GM23338 (cell line): ENCODE measurements around the gene PTPN21. TPM values are rescaled to one million over a fixed set of nuclear protein-coding genes. Genes with fewer than 3 reads are reported as not detected.

Experiments
- ATAC-seq: fragments of 200-7000 bp; cut with Tn5 transposase; 3 replicates; pipeline ENCODE4 v1.9.1; 2020
- DNase-seq: peaks from one replicate; pipeline ENCODE4 v3.0.0-alpha.2; 2015; ENCODE audit warnings: low spot score
- H2AFZ ChIP-seq: fragments of 200-600 bp; sonication (generic); 2 replicates; pipeline ENCODE4 v1.8.0; 2016; ENCODE audit warnings: antibody characterized with exemption, mild to moderate bottlenecking, moderate library complexity
- H3F3A ChIP-seq: fragments of 200-600 bp; sonication (generic); replicated peaks from 2 replicates; pipeline ENCODE4 v1.8.0; 2017; ENCODE audit warnings: antibody characterized with exemption, mixed run types, low read depth
- H3K27ac ChIP-seq: fragments of 200-600 bp; sonication (generic); 2 replicates; pipeline ENCODE4 v1.6.1; 2016; ENCODE audit warnings: low read depth
- H3K27me3 ChIP-seq: fragments of 200-600 bp; sonication (generic); 2 replicates; pipeline ENCODE4 v1.8.0; 2016; ENCODE audit warnings: mild to moderate bottlenecking, mixed run types, moderate library complexity; ENCODE audit not compliant: insufficient read depth
- H3K36me3 ChIP-seq: fragments of 200-600 bp; sonication (generic); 2 replicates; pipeline ENCODE4 v1.8.0; 2016; ENCODE audit warnings: mild to moderate bottlenecking; ENCODE audit not compliant: insufficient read depth
- H3K4me1 ChIP-seq: fragments of 200-600 bp; sonication (generic); 2 replicates; pipeline ENCODE4 v1.8.0; 2016; ENCODE audit warnings: mild to moderate bottlenecking, moderate library complexity; ENCODE audit not compliant: insufficient read depth
- H3K4me2 ChIP-seq: fragments of 200-600 bp; sonication (generic); 2 replicates; pipeline ENCODE4 v1.7.1; 2017; ENCODE audit warnings: mixed run types
- H3K4me3 ChIP-seq: fragments of 200-600 bp; sonication (generic); 2 replicates; pipeline ENCODE4 v1.6.1; 2016; ENCODE audit warnings: mixed run types
- H3K79me2 ChIP-seq: fragments of 200-600 bp; sonication (generic); replicated peaks from 2 replicates; pipeline ENCODE4 v1.8.0; 2017; ENCODE audit warnings: mild to moderate bottlenecking; ENCODE audit not compliant: insufficient read depth
- H3K9me2 ChIP-seq: fragments of 200-600 bp; sonication (generic); 2 replicates; pipeline ENCODE4 v1.8.0; 2017; ENCODE audit not compliant: insufficient read depth
- H4K20me1 ChIP-seq: fragments of 200-600 bp; sonication (generic); replicated peaks from 2 replicates; pipeline ENCODE4 v1.8.0; 2017; ENCODE audit warnings: mild to moderate bottlenecking; ENCODE audit not compliant: insufficient read depth
- H3K27ac Mint-ChIP-seq: 2 replicates; pipeline ENCODE4 v1.8.0; 2020; ENCODE audit warnings: inconsistent platforms, mild to moderate bottlenecking, moderate library complexity, mixed read lengths
- H3K27me3 Mint-ChIP-seq: 3 replicates; pipeline ENCODE4 v1.8.0; 2022; ENCODE audit warnings: low read depth, mild to moderate bottlenecking, moderate library complexity, mixed read lengths, inconsistent platforms; ENCODE audit not compliant: insufficient read depth, poor library complexity
- H3K36me3 Mint-ChIP-seq: 3 replicates; pipeline ENCODE4 v1.8.0; 2021; ENCODE audit warnings: low read depth, mild to moderate bottlenecking, inconsistent platforms, moderate library complexity, mixed read lengths
- H3K4me1 Mint-ChIP-seq: 3 replicates; pipeline ENCODE4 v1.8.0; 2020; ENCODE audit warnings: mild to moderate bottlenecking, inconsistent platforms, mixed read lengths
- H3K4me3 Mint-ChIP-seq: 3 replicates; pipeline ENCODE4 v1.8.0; 2021; ENCODE audit warnings: moderate library complexity, mild to moderate bottlenecking, inconsistent platforms, mixed read lengths
- H3K9me3 Mint-ChIP-seq: 3 replicates; pipeline ENCODE4 v1.8.0; 2020; ENCODE audit warnings: moderate library complexity, mild to moderate bottlenecking, inconsistent platforms, mixed read lengths
- CREB1 ChIP-seq: fragments of 250-450 bp; sonication (Bioruptor Pico); IDR thresholded peaks from 2 replicates; pipeline ENCODE4 v1.5.0; 2020; ENCODE audit warnings: low read depth, mild to moderate bottlenecking, moderate library complexity
- CTCF ChIP-seq, 2 experiments: fragments of 200-600 bp in 1 of 2; sonication (generic) in 1 of 2; conservative IDR thresholded peaks; 2 replicates each; pipeline versions ENCODE4 v1.5.1 to v1.6.1; 2016 to 2017; ENCODE audit warnings: antibody characterized with exemption in 2 of 2, low read depth in 2 of 2, mild to moderate bottlenecking in 2 of 2, moderate library complexity in 1 of 2
- EZH2 ChIP-seq: fragments of 200-600 bp; sonication (generic); IDR thresholded peaks from one replicate; pipeline ENCODE4 v1.8.0; 2017; ENCODE audit warnings: antibody characterized with exemption, mild to moderate bottlenecking, low read depth; ENCODE audit not compliant: unreplicated experiment
- EZH2phosphoT487 ChIP-seq: fragments of 200-600 bp; sonication (generic); IDR thresholded peaks from one replicate; pipeline ENCODE4 v1.8.1; 2018; ENCODE audit warnings: antibody characterized with exemption; ENCODE audit not compliant: unreplicated experiment
- JUNB ChIP-seq: IDR thresholded peaks from one replicate; pipeline ENCODE4 v1.6.1; 2016; ENCODE audit warnings: antibody characterized with exemption; ENCODE audit not compliant: unreplicated experiment
- NANOG ChIP-seq: IDR thresholded peaks from 2 replicates; pipeline ENCODE4 v1.6.1; 2016; ENCODE audit warnings: antibody characterized with exemption, borderline replicate concordance
- STAT1 ChIP-seq: IDR thresholded peaks from one replicate; pipeline ENCODE4 v1.6.1; 2016; ENCODE audit warnings: antibody characterized with exemption; ENCODE audit not compliant: unreplicated experiment
- ZNF114 ChIP-seq: fragments of 250-450 bp; sonication (Bioruptor Pico); IDR thresholded peaks from 2 replicates; pipeline ENCODE4 v1.5.0; 2020; ENCODE audit warnings: mild to moderate bottlenecking, moderate library complexity
- ZNF331 ChIP-seq: fragments of 250-450 bp; sonication (Bioruptor Pico); IDR thresholded peaks from 2 replicates; pipeline ENCODE4 v1.5.0; 2020; ENCODE audit warnings: low read depth, mild to moderate bottlenecking, moderate library complexity
- polyA plus RNA-seq: library from polyadenylated mRNA; unstranded; fragments of >200 nt; fragmentation: Nextera tagmentation; extraction: Ambion mirVana; gene quantifications from 2 replicates; pipeline ENCODE4 v1.2.1, GENCODE V29; 2016
- total RNA-seq: library from RNA; depleted of rRNA; stranded (reverse); fragments of >200 nt; shearing (Covaris generic); gene quantifications from 2 replicates; pipeline ENCODE4 v1.2.3, GENCODE V29; 2014
- TF ChIP-seq, protein P1 (sequence below): IDR thresholded peaks from one replicate; pipeline ENCODE4 v1.6.1; 2018; ENCODE audit warnings: antibody characterized with exemption; ENCODE audit not compliant: unreplicated experiment
- TF ChIP-seq, protein P2 (sequence below): IDR thresholded peaks from 2 replicates; pipeline ENCODE4 v1.6.1; 2016; ENCODE audit warnings: antibody characterized with exemption

The PTPN21 gene
- total and polyA plus RNA-seq, 2 experiments from 2014 or later = 2.7 to 5.6 TPM

DNA sequence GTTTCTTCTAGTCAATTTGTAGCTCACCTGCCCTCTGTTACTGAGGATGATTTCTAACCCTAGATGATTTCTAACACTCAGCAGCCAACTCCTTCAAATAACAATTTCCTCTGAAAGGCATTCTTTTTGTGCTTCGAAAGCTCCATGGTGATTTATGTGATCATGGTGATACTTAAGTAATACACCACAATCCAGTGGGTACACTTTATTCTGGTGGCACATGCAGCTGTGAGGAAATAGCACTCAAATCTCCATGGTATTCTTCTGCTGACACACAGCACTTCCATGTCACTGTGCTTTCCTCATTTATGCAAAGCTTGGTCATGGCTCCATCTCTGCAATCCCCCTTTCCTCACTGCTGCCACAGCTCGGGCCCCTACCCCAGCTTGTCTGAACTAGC, 73.7 kb downstream of the PTPN21 start:
- Mint-ChIP-seq H3K27ac (no peak overlapping the region; the same call in 1 of the 2 replicates), H3K4me3 (no peak overlapping the region)
- no peaks in the 10 kb centered on the region for H3K27me3 ChIP-seq

GRCh38 chr14:88479574-88479987, 75.2 kb downstream of the PTPN21 start:
- Mint-ChIP-seq H3K4me3 (no peak overlapping the region), H3K4me1 (peaks cover 27% of the 10 kb centered on the region), H3K36me3 (peaks cover 35% of the 10 kb centered on the region), H3K9me3 (no peaks in the 10 kb centered on the region), H3K27me3 (peaks cover 5% of the 10 kb centered on the region), H3K27ac (no peak overlapping the region)
- H3K36me3 ChIP-seq = no peaks in the 10 kb centered on the region
- ATAC-seq (no peak; the same call in 2 of the 3 replicates), DNase-seq (no peak)
- H4K20me1 ChIP-seq = no peaks in the 10 kb centered on the region
- H3F3A ChIP-seq = no peaks in the 10 kb centered on the region
- no peaks in the 10 kb centered on the region for H3K9me2 ChIP-seq
- H3K27me3 ChIP-seq = no peaks in the 10 kb centered on the region
- peaks cover 13% of the 10 kb centered on the region for H3K4me1 ChIP-seq
- no peak overlapping the region for H2AFZ ChIP-seq
- no peak overlapping the region for H3K4me2 ChIP-seq
- no peak overlapping the region for H3K4me3 ChIP-seq
- H3K27ac ChIP-seq = no peak overlapping the region
- H3K79me2 ChIP-seq = no peaks in the 10 kb centered on the region
- TF ChIP-seq, protein P1, sequence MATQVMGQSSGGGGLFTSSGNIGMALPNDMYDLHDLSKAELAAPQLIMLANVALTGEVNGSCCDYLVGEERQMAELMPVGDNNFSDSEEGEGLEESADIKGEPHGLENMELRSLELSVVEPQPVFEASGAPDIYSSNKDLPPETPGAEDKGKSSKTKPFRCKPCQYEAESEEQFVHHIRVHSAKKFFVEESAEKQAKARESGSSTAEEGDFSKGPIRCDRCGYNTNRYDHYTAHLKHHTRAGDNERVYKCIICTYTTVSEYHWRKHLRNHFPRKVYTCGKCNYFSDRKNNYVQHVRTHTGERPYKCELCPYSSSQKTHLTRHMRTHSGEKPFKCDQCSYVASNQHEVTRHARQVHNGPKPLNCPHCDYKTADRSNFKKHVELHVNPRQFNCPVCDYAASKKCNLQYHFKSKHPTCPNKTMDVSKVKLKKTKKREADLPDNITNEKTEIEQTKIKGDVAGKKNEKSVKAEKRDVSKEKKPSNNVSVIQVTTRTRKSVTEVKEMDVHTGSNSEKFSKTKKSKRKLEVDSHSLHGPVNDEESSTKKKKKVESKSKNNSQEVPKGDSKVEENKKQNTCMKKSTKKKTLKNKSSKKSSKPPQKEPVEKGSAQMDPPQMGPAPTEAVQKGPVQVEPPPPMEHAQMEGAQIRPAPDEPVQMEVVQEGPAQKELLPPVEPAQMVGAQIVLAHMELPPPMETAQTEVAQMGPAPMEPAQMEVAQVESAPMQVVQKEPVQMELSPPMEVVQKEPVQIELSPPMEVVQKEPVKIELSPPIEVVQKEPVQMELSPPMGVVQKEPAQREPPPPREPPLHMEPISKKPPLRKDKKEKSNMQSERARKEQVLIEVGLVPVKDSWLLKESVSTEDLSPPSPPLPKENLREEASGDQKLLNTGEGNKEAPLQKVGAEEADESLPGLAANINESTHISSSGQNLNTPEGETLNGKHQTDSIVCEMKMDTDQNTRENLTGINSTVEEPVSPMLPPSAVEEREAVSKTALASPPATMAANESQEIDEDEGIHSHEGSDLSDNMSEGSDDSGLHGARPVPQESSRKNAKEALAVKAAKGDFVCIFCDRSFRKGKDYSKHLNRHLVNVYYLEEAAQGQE = no peak
- no peak for TF ChIP-seq JUNB
- TF ChIP-seq CTCF (conservative IDR thresholded peaks at IDR 0.05; ENCODE audit: low read depth in 2 of 2) = no peak
- no peak for TF ChIP-seq STAT1
- TF ChIP-seq EZH2 = no peak
- TF ChIP-seq ZNF114 (CRISPR knock-in tag) = no peak
- no peak for TF ChIP-seq NANOG
- TF ChIP-seq CREB1 (CRISPR knock-in tag) = no peak
- TF ChIP-seq, protein P2, sequence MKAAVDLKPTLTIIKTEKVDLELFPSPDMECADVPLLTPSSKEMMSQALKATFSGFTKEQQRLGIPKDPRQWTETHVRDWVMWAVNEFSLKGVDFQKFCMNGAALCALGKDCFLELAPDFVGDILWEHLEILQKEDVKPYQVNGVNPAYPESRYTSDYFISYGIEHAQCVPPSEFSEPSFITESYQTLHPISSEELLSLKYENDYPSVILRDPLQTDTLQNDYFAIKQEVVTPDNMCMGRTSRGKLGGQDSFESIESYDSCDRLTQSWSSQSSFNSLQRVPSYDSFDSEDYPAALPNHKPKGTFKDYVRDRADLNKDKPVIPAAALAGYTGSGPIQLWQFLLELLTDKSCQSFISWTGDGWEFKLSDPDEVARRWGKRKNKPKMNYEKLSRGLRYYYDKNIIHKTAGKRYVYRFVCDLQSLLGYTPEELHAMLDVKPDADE = no peak

More for the DNA sequence above, 73.7 kb downstream of the PTPN21 start:
- Mint-ChIP-seq H3K9me3 (no peaks in the 10 kb centered on the region), H3K27me3 (peaks cover 5% of the 10 kb centered on the region), H3K4me1 (peaks cover 34% of the 10 kb centered on the region), H3K36me3 (peaks cover 37% of the 10 kb centered on the region)
- Histone ChIP-seq H4K20me1 (no peaks in the 10 kb centered on the region), H3K27ac (no peak overlapping the region), H3K36me3 (no peaks in the 10 kb centered on the region; the same call in 1 of the 2 replicates), H3K9me2 (no peaks in the 10 kb centered on the region), H3F3A (no peaks in the 10 kb centered on the region), H3K79me2 (no peaks in the 10 kb centered on the region), H3K4me1 (peaks cover 13% of the 10 kb centered on the region), H2AFZ (no peak overlapping the region), H3K4me2 (no peak overlapping the region), H3K4me3 (no peak overlapping the region)
- TF ChIP-seq, protein P2 = no peak
- TF ChIP-seq EZH2phosphoT487 (no peak), NANOG (no peak), EZH2 (no peak), ZNF331 (CRISPR knock-in tag) (no peak)
- TF ChIP-seq, protein P1 = no peak
- DNase-seq (no peak), ATAC-seq (no peak)
